Activated B cell treated with CpG ODN at 0.5 μM for 24 hours (primary cell): Measurements from ENCODE around the gene ARHGAP5. TPM values are rescaled to one million over a fixed set of nuclear protein-coding genes. Genes with fewer than 3 reads are reported as not detected.

Source experiments
- ATAC-seq: fragments of 200-7000 bp; cut with Tn5 transposase; one replicate; pipeline ENCODE4 v1.10.0; 2021; ENCODE audit warnings: low read depth, mild to moderate bottlenecking, moderate library complexity
- CTCF ChIA-PET: fragments of 350-600 bp; sonication (Branson Sonifier 250); formaldehyde crosslinking; loops from one replicate; lab custom pipeline; 2021; ENCODE audit warnings: antibody characterized with exemption; lab: Charles Lee
- POLR2A ChIA-PET: fragments of 350-600 bp; sonication (Branson Sonifier 250); formaldehyde crosslinking; loops from one replicate; lab custom pipeline; 2021; ENCODE audit warnings: antibody characterized with exemption; lab: Charles Lee
- DNase-seq: peaks from one replicate; pipeline ENCODE4 v3.0.0; 2022
- H3K27ac Mint-ChIP-seq: one replicate; pipeline ENCODE4 v1.8.0; 2020; ENCODE audit warnings: mixed read lengths
- H3K27me3 Mint-ChIP-seq: one replicate; pipeline ENCODE4 v1.8.0; 2021; ENCODE audit warnings: mixed read lengths
- H3K36me3 Mint-ChIP-seq: one replicate; pipeline ENCODE4 v1.8.0; 2021; ENCODE audit warnings: low read depth, mixed read lengths
- H3K4me1 Mint-ChIP-seq: one replicate; pipeline ENCODE4 v1.8.0; 2021; ENCODE audit warnings: mixed read lengths
- H3K4me3 Mint-ChIP-seq: one replicate; pipeline ENCODE4 v1.8.0; 2020; ENCODE audit warnings: mild to moderate bottlenecking, mixed read lengths
- H3K9me3 Mint-ChIP-seq: one replicate; pipeline ENCODE4 v1.8.0; 2020; ENCODE audit warnings: mixed read lengths
- CTCF ChIP-seq: fragments of 200-600 bp; IDR thresholded peaks from one replicate; pipeline ENCODE4 v1.8.0; 2022; ENCODE audit warnings: antibody characterized with exemption, mild to moderate bottlenecking
- intact Hi-C: fragments of 100-400 bp; cut with micrococcal nuclease; formaldehyde crosslinking; loops from one replicate; pipeline ENCODE4 v1.15.1; 2024
- total RNA-seq: library from RNA; stranded (reverse); gene quantifications from 2 replicates; pipeline ENCODE4 v1.2.3, GENCODE V29; 2022

The ARHGAP5 gene
- total RNA-seq, 1 donor from 2014 or later, result 54.4 TPM

GRCh38 chr14:32090686-32091085 is 13.6 kb downstream of the ARHGAP5 start:
- ChIA-PET POLR2A (no interaction called here), CTCF (no interaction called here)
- no peak for ATAC-seq
- H3K27ac Mint-ChIP-seq, result no peak overlapping the region
- no peak overlapping the region for H3K4me3 Mint-ChIP-seq
- H3K27me3 Mint-ChIP-seq, result no peaks in the 10 kb centered on the region
- intact Hi-C loops, result no loop called here
- no peak for DNase-seq
- no peaks in the 10 kb centered on the region for H3K9me3 Mint-ChIP-seq
- H3K36me3 Mint-ChIP-seq, result peaks cover 44% of the 10 kb centered on the region
- H3K4me1 Mint-ChIP-seq, result peaks cover 7% of the 10 kb centered on the region
- TF ChIP-seq CTCF, result no peak

- peaks cover 25% of the 10 kb centered on the region for H3K4me1 Mint-ChIP-seq
- ATAC-seq, result no peak
- no peak overlapping the region for H3K4me3 Mint-ChIP-seq
- H3K27me3 Mint-ChIP-seq, result no peaks in the 10 kb centered on the region
- peaks cover 19% of the 10 kb centered on the region for H3K36me3 Mint-ChIP-seq
- no peak overlapping the region for H3K27ac Mint-ChIP-seq
- TF ChIP-seq CTCF, result no peak
- ChIA-PET CTCF (no interaction called here), POLR2A (no interaction called here)
- intact Hi-C loops, result loop anchor here (2.0 kb wide), 1 partner anchor 21 kb away; no protein-coding TSS in a partner anchor
- no peak for DNase-seq
- no peaks in the 10 kb centered on the region for H3K9me3 Mint-ChIP-seq
Observed at GRCh38 chr14:32099473-32099872, 22.4 kb downstream of the ARHGAP5 start.

GRCh38 chr14:32100175-32100574 is 23.1 kb downstream of the ARHGAP5 start:
- ATAC-seq, result no peak
- TF ChIP-seq CTCF, result no peak
- H3K36me3 Mint-ChIP-seq, result peaks cover 17% of the 10 kb centered on the region
- POLR2A ChIA-PET, result interaction anchor here (0.6 kb wide), 1 partner anchor 103 kb away, joined by 3 read pairs; no protein-coding TSS in a partner anchor
- intact Hi-C loops, result no loop called here
- DNase-seq, result no peak
- no peaks in the 10 kb centered on the region for H3K9me3 Mint-ChIP-seq
- H3K27me3 Mint-ChIP-seq, result no peaks in the 10 kb centered on the region
- CTCF ChIA-PET, result no interaction called here
- no peak overlapping the region for H3K4me3 Mint-ChIP-seq
- H3K27ac Mint-ChIP-seq, result no peak overlapping the region
- peaks cover 25% of the 10 kb centered on the region for H3K4me1 Mint-ChIP-seq

GRCh38 chr14:32102152-32102787 is 25.2 kb downstream of the ARHGAP5 start:
- peaks cover 14% of the 10 kb centered on the region for H3K36me3 Mint-ChIP-seq
- intact Hi-C loops, result no loop called here
- ATAC-seq (peak; percentile 31), DNase-seq (no peak)
- ChIA-PET POLR2A (interaction anchor here (1.0 kb wide), 1 partner anchor 9 kb away, joined by 3 read pairs; no protein-coding TSS in a partner anchor), CTCF (no interaction called here)
- H3K27ac Mint-ChIP-seq, result peak overlapping the region; percentile 15
- H3K4me1 Mint-ChIP-seq, result peaks cover 29% of the 10 kb centered on the region
- H3K27me3 Mint-ChIP-seq, result no peaks in the 10 kb centered on the region
- H3K9me3 Mint-ChIP-seq, result no peaks in the 10 kb centered on the region
- no peak for TF ChIP-seq CTCF
- peak overlapping the region; percentile 9 for H3K4me3 Mint-ChIP-seq

- POLR2A ChIA-PET, result no interaction called here
- Mint-ChIP-seq H3K4me1 (peaks cover 29% of the 10 kb centered on the region), H3K27me3 (no peaks in the 10 kb centered on the region), H3K27ac (no peak overlapping the region), H3K36me3 (peaks cover 9% of the 10 kb centered on the region), H3K9me3 (no peaks in the 10 kb centered on the region), H3K4me3 (no peak overlapping the region)
- intact Hi-C loops, result no loop called here
- no peak for ATAC-seq
- CTCF ChIA-PET, result no interaction called here
- no peak for DNase-seq
- no peak for TF ChIP-seq CTCF
Observed at GRCh38 chr14:32102968-32103367, 25.9 kb downstream of the ARHGAP5 start.
